B cell (primary cell): Measurements from ENCODE around the gene PATZ1. TPM values are rescaled to one million over a fixed set of nuclear protein-coding genes. Genes with fewer than 3 reads are reported as not detected.
"Not testable (repeated sequence)": the region's sequence is repeated elsewhere in the genome, so short reads cannot be mapped to it uniquely, and the experiment has no call there.

ENCODE experiments used
- ATAC-seq: fragments of 200-7000 bp; cut with Tn5 transposase; one replicate; pipeline ENCODE4 v1.10.0; 2021; ENCODE audit warnings: low read depth, mild to moderate bottlenecking, moderate number of reproducible peaks, moderate library complexity
- CTCF ChIA-PET: fragments of 350-600 bp; sonication (Branson Sonifier 250); formaldehyde crosslinking; loops from one replicate; lab custom pipeline; 2021; ENCODE audit warnings: antibody characterized with exemption, inconsistent platforms; lab: Charles Lee
- POLR2A ChIA-PET: fragments of 350-600 bp; sonication (Branson Sonifier 250); formaldehyde crosslinking; loops from one replicate; lab custom pipeline; 2021; ENCODE audit warnings: antibody characterized with exemption; lab: Charles Lee
- DNase-seq: peaks from one replicate; pipeline ENCODE4 v3.0.0; 2013
- H2AFZ ChIP-seq: 2 replicates; pipeline ENCODE4 v1.6.1; 2012; ENCODE audit warnings: mild to moderate bottlenecking, low read depth, low read length; ENCODE audit not compliant: insufficient read depth, poor library complexity, severe bottlenecking
- H3K27ac ChIP-seq, 2 donors: 1 replicate in 1 of 2; 2 replicates in 1 of 2; pipeline ENCODE4 v1.5.1; 2012 to 2013; ENCODE audit warnings: low read length in 2 of 2, mild to moderate bottlenecking in 2 of 2, moderate library complexity in 1 of 2
- H3K27me3 ChIP-seq, 4 experiments: fragments of 200-600 bp in 1 of 4; sonication (generic) in 1 of 4; replicated peaks in 1 of 4; 1 replicate in 2 of 4; 2 replicates in 2 of 4; pipeline versions ENCODE4 v1.6.1 to v1.7.0; 2013 to 2016; ENCODE audit warnings: low read length in 3 of 4, mild to moderate bottlenecking in 2 of 4, mixed read lengths in 1 of 4, moderate library complexity in 1 of 4; ENCODE audit not compliant: insufficient read depth in 4 of 4, control insufficient read depth in 3 of 4; ENCODE audit errors: control extremely low read depth in 1 of 4
- H3K36me3 ChIP-seq, 2 experiments: replicated peaks in 1 of 2; 1 replicate in 1 of 2; 2 replicates in 1 of 2; pipeline versions ENCODE4 v1.6.1 to v1.7.1; 2013; ENCODE audit warnings: low read length in 1 of 2; ENCODE audit not compliant: insufficient read depth in 2 of 2, control insufficient read depth in 1 of 2; ENCODE audit errors: control extremely low read depth in 1 of 2, extremely low read depth in 1 of 2
- H3K4me1 ChIP-seq, 2 donors: fragments of 200-600 bp in 1 of 2; sonication (generic) in 1 of 2; 1 replicate in 1 of 2; 2 replicates in 1 of 2; pipeline versions ENCODE4 v1.5.1 to v1.6.1; 2013 to 2017; ENCODE audit warnings: low read length in 2 of 2; ENCODE audit not compliant: control insufficient read depth in 2 of 2, insufficient read depth in 2 of 2
- H3K4me2 ChIP-seq: replicated peaks from 2 replicates; pipeline ENCODE3; 2012; ENCODE audit warnings: mild to moderate bottlenecking, low read depth, low read length; ENCODE audit not compliant: poor library complexity, severe bottlenecking
- H3K4me3 ChIP-seq, 5 experiments: fragments of 200-600 bp in 1 of 5; sonication (generic) in 1 of 5; 1 replicate in 3 of 5; 2 replicates in 2 of 5; pipeline versions ENCODE4 v1.5.1 to v1.7.0; 2011 to 2016; ENCODE audit warnings: low read length in 4 of 5, mild to moderate bottlenecking in 4 of 5, low read depth in 2 of 5, control low read depth in 1 of 5, moderate library complexity in 1 of 5; ENCODE audit not compliant: insufficient read depth in 1 of 5; ENCODE audit errors: control extremely low read depth in 1 of 5, extremely low read depth in 1 of 5
- H3K79me2 ChIP-seq: fragments of 200-600 bp; sonication (generic); one replicate; pipeline ENCODE4 v1.6.0; 2016; ENCODE audit warnings: low read length; ENCODE audit not compliant: control insufficient read depth, insufficient read depth
- H3K9ac ChIP-seq: fragments of 200-600 bp; sonication (generic); 2 replicates; pipeline ENCODE4 v1.6.1; 2017; ENCODE audit warnings: mild to moderate bottlenecking, low read length, moderate library complexity
- H3K9me3 ChIP-seq, 3 donors: one replicate each; pipeline versions ENCODE4 v1.6.1 to v1.7.1; 2013; ENCODE audit warnings: low read length in 2 of 3; ENCODE audit not compliant: control insufficient read depth in 2 of 3, insufficient read depth in 1 of 3; ENCODE audit errors: control extremely low read depth in 1 of 3
- H4K20me1 ChIP-seq: 2 replicates; pipeline ENCODE4 v1.6.0; 2012; ENCODE audit warnings: mild to moderate bottlenecking, low read length; ENCODE audit not compliant: insufficient read depth, control insufficient read depth, poor library complexity, severe bottlenecking
- H3K27ac Mint-ChIP-seq: one replicate; pipeline ENCODE4 v1.8.0; 2021; ENCODE audit warnings: mixed read lengths
- H3K27me3 Mint-ChIP-seq: one replicate; pipeline ENCODE4 v1.8.0; 2021; ENCODE audit warnings: mixed read lengths
- H3K4me1 Mint-ChIP-seq: one replicate; pipeline ENCODE4 v1.8.0; 2021; ENCODE audit warnings: mixed read lengths
- H3K4me3 Mint-ChIP-seq: one replicate; pipeline ENCODE4 v1.8.0; 2021; ENCODE audit warnings: mixed read lengths
- H3K9me3 Mint-ChIP-seq: one replicate; pipeline ENCODE4 v1.8.0; 2022; ENCODE audit warnings: mixed read lengths; ENCODE audit not compliant: insufficient read depth
- CTCF ChIP-seq: fragments of 200-600 bp; IDR thresholded peaks from one replicate; pipeline ENCODE4 v1.8.0; 2022; ENCODE audit warnings: antibody characterized with exemption, mild to moderate bottlenecking
- EZH2 ChIP-seq: IDR thresholded peaks from 2 replicates; pipeline ENCODE4 v1.6.1; 2012; ENCODE audit warnings: borderline replicate concordance, low read depth, mild to moderate bottlenecking, moderate library complexity, low read length; ENCODE audit not compliant: insufficient read depth, poor library complexity, severe bottlenecking
- WGBS: methylation state at CpG from one replicate; pipeline ENCODE4 v1.1.5; 2013; ENCODE audit warnings: missing lambda C conversion rate; ENCODE audit not compliant: insufficient coverage; 5-methylcytosine and 5-hydroxymethylcytosine counted together
- intact Hi-C: fragments of 100-400 bp; cut with micrococcal nuclease; formaldehyde crosslinking; loops from one replicate; pipeline ENCODE4 v1.10.0; 2022
- polyA plus RNA-seq: library from polyadenylated mRNA; depleted of rRNA; stranded (reverse); fragments of >200 nt; gene quantifications from 2 replicates; pipeline ENCODE4 v1.2.3, GENCODE V29; 2012
- total RNA-seq, 2 donors: library from RNA; stranded (reverse); fragments of 120-200 nt in 1 of 2; gene quantifications; 1 replicate in 1 of 2; 2 replicates in 1 of 2; pipeline versions ENCODE4 v1.2.3 to v1.2.4, GENCODE V29; 2013 to 2022

The PATZ1 gene
- total and polyA plus RNA-seq, 2 donors (not counting 1 experiment from before 2014, with no cell fraction given), result 35.1 to 47.4 TPM

GRCh38 chr22:31393893-31394292 is 47.7 kb upstream of the PATZ1 start:
- no peak overlapping the region for H2AFZ ChIP-seq
- 94% methylated on average over 2 of the region's 2 CpGs for WGBS
- no peaks in the 10 kb centered on the region for H3K9me3 Mint-ChIP-seq
- H3K27me3 ChIP-seq, result no peaks in the 10 kb centered on the region
- H3K27me3 Mint-ChIP-seq, result peaks cover 5% of the 10 kb centered on the region
- no peak overlapping the region for H3K4me2 ChIP-seq
- intact Hi-C loops, result no loop called here
- ATAC-seq (no peak), DNase-seq (no peak)
- no peaks in the 10 kb centered on the region for H3K79me2 ChIP-seq
- H3K9me3 ChIP-seq, result peaks cover 1 to 8% (median 2%) of the 10 kb centered on the region in 3 donors
- H3K9ac ChIP-seq, result no peak overlapping the region
- H3K4me1 ChIP-seq, result peaks cover 3 to 5% of the 10 kb centered on the region in 2 donors
- H3K36me3 ChIP-seq, result no peaks in the 10 kb centered on the region
- POLR2A ChIA-PET, result no interaction called here
- TF ChIP-seq EZH2, result no peak
- no peak for TF ChIP-seq CTCF
- no peak overlapping the region for H3K4me3 ChIP-seq
- no peaks in the 10 kb centered on the region for H4K20me1 ChIP-seq
- H3K4me3 Mint-ChIP-seq, result no peak overlapping the region
- peaks cover 2% of the 10 kb centered on the region for H3K4me1 Mint-ChIP-seq
- no peak overlapping the region for H3K27ac Mint-ChIP-seq
- CTCF ChIA-PET, result no interaction called here
- no peak overlapping the region for H3K27ac ChIP-seq

- H3K9me3 ChIP-seq, H3K4me2 ChIP-seq, DNase-seq, ATAC-seq, H3K27ac ChIP-seq, CTCF ChIA-PET, H3K4me3 ChIP-seq, H3K36me3 ChIP-seq, H3K4me3 Mint-ChIP-seq, intact Hi-C loops, H3K27me3 ChIP-seq, H3K4me1 Mint-ChIP-seq, POLR2A ChIA-PET, H4K20me1 ChIP-seq, H3K9ac ChIP-seq, H3K27ac Mint-ChIP-seq, H3K79me2 ChIP-seq, H3K4me1 ChIP-seq, H3K27me3 Mint-ChIP-seq, H3K9me3 Mint-ChIP-seq: not testable (repeated sequence)
- WGBS, result 100% methylated on average over 2 of the region's 6 CpGs
- H2AFZ ChIP-seq, result peak overlapping the region; percentile 21
Observed at GRCh38 chr22:31378651-31379050, 32.5 kb upstream of the PATZ1 start.
